OCI-LY7 (cell line): ENCODE results near the gene INPP4A. TPM values are rescaled to one million over a fixed set of nuclear protein-coding genes. Genes with fewer than 3 reads are reported as not detected.

Source experiments
- BruUV-seq: library from RNA; stranded (reverse); fragments of 400-500 nt; replicated peaks from 2 replicates; lab custom pipeline; 2021; lab: Mats Ljungman, UMichigan
- CTCF ChIA-PET: fragments of 300-600 bp; sonication (Branson Sonifier 250); formaldehyde crosslinking; loops from one replicate; lab custom pipeline; 2022; ENCODE audit warnings: antibody characterized with exemption; ENCODE audit not compliant: unreplicated experiment; lab: Charles Lee
- POLR2A ChIA-PET: fragments of 300-600 bp; sonication (Branson Sonifier 250); formaldehyde crosslinking; loops from one replicate; lab custom pipeline; 2022; ENCODE audit warnings: antibody characterized with exemption; lab: Charles Lee
- DNase-seq: peaks from one replicate; pipeline ENCODE4 v3.0.0-alpha.2; 2015; ENCODE audit warnings: low spot score
- H2AFZ ChIP-seq: fragments of 200-600 bp; sonication (generic), shearing (Covaris generic); 2 replicates; pipeline ENCODE4 v1.6.1; 2014; ENCODE audit warnings: mild to moderate bottlenecking, antibody characterized with exemption, low read length, moderate library complexity
- H3K27ac ChIP-seq: fragments of 200-600 bp; sonication (generic); 2 replicates; pipeline ENCODE4 v1.5.1; 2014; ENCODE audit warnings: mixed run types, low read depth, mild to moderate bottlenecking, moderate library complexity, low read length, inconsistent platforms; ENCODE audit not compliant: poor library complexity, severe bottlenecking
- H3K36me3 ChIP-seq: fragments of 200-600 bp; sonication (generic); 2 replicates; pipeline ENCODE4 v1.6.1; 2014; ENCODE audit warnings: mild to moderate bottlenecking, antibody characterized with exemption, low read length, moderate library complexity, mixed read lengths; ENCODE audit not compliant: insufficient read depth
- H3K4me1 ChIP-seq: fragments of 200-600 bp; sonication (generic); 2 replicates; pipeline ENCODE4 v1.5.1; 2014; ENCODE audit warnings: mild to moderate bottlenecking, low read length; ENCODE audit not compliant: insufficient read depth, poor library complexity, severe bottlenecking
- H3K4me2 ChIP-seq: fragments of 200-600 bp; sonication (generic); 2 replicates; pipeline ENCODE4 v1.6.1; 2014; ENCODE audit warnings: mild to moderate bottlenecking, low read length
- H3K4me3 ChIP-seq: fragments of 200-600 bp; sonication (generic); 2 replicates; pipeline ENCODE4 v1.5.1; 2014; ENCODE audit warnings: mild to moderate bottlenecking, low read depth, low read length; ENCODE audit not compliant: poor library complexity, severe bottlenecking
- H3K79me2 ChIP-seq: fragments of 200-600 bp; sonication (generic); 2 replicates; pipeline ENCODE4 v1.6.1; 2016; ENCODE audit warnings: low read depth, mild to moderate bottlenecking, low read length, moderate library complexity, mixed read lengths; ENCODE audit not compliant: insufficient read depth
- H3K9me2 ChIP-seq: fragments of 200-600 bp; sonication (generic); 2 replicates; pipeline ENCODE4 v1.6.1; 2016; ENCODE audit warnings: mild to moderate bottlenecking, low read length, mixed read lengths; ENCODE audit not compliant: insufficient read depth
- H3K9me3 ChIP-seq: fragments of 200-600 bp; sonication (generic); 2 replicates; pipeline ENCODE4 v1.6.1; 2014; ENCODE audit warnings: mild to moderate bottlenecking, mixed run types, low read length, mixed read lengths
- H4K20me1 ChIP-seq: fragments of 200-600 bp; sonication (generic); 2 replicates; pipeline ENCODE4 v1.6.1; 2014; ENCODE audit warnings: mild to moderate bottlenecking, antibody characterized with exemption, low read length, moderate library complexity, mixed read lengths; ENCODE audit not compliant: insufficient read depth
- CTCF ChIP-seq: fragments of 200-600 bp; sonication (generic); conservative IDR thresholded peaks from 2 replicates; pipeline ENCODE4 v1.5.1; 2014; ENCODE audit warnings: mild to moderate bottlenecking, antibody characterized with exemption, low read length, moderate library complexity, mixed read lengths
- EZH2phosphoT487 ChIP-seq: fragments of 200-600 bp; sonication (generic); IDR thresholded peaks from 2 replicates; pipeline ENCODE4 v1.6.1; 2018; ENCODE audit warnings: low read depth, borderline replicate concordance, mild to moderate bottlenecking, mixed run types, antibody characterized with exemption, low read length, moderate library complexity, mixed read lengths
- intact Hi-C: fragments of 100-400 bp; cut with micrococcal nuclease; formaldehyde crosslinking; loops from one replicate; pipeline ENCODE4 v1.10.0; 2022; ENCODE audit not compliant: unreplicated experiment
- total RNA-seq, 2 experiments: library from RNA; depleted of rRNA in 1 of 2; stranded (reverse); fragments of >200 nt in 1 of 2; shearing (Covaris generic) in 1 of 2; gene quantifications; 2 replicates each; pipeline ENCODE4 v1.2.3, GENCODE V29; 2014 to 2022

INPP4A gene
- total RNA-seq, 2 experiments from 2014 or later, result 28.5 to 28.6 TPM

GRCh38 chr2:98578231-98578630 is 133.6 kb downstream of the INPP4A start:
- TF ChIP-seq EZH2phosphoT487, result no peak
- no peak for TF ChIP-seq CTCF
- Histone ChIP-seq H4K20me1 (no peaks in the 10 kb centered on the region), H2AFZ (no peak overlapping the region), H3K79me2 (no peaks in the 10 kb centered on the region), H3K27ac (no peak overlapping the region), H3K4me2 (no peak overlapping the region), H3K4me1 (peaks cover 9% of the 10 kb centered on the region), H3K4me3 (no peak overlapping the region), H3K9me2 (no peaks in the 10 kb centered on the region), H3K9me3 (no peaks in the 10 kb centered on the region), H3K36me3 (peaks cover 5% of the 10 kb centered on the region; the same call in 1 of the 2 replicates)
- no TSS peak for BruUV-seq
- ChIA-PET CTCF (no interaction called here), POLR2A (no interaction called here)
- intact Hi-C loops, result no loop called here
- no peak for DNase-seq

GRCh38 chr2:98579926-98580325 is 135.3 kb downstream of the INPP4A start:
- peaks cover 9% of the 10 kb centered on the region for H3K4me1 ChIP-seq
- TF ChIP-seq CTCF (no peak), EZH2phosphoT487 (no peak)
- no TSS peak for BruUV-seq
- no peaks in the 10 kb centered on the region for H3K9me3 ChIP-seq
- CTCF ChIA-PET, result interaction anchor here (1.3 kb wide), 1 partner anchor 11 kb away, joined by 3 read pairs; no protein-coding TSS in a partner anchor
- no peaks in the 10 kb centered on the region for H3K9me2 ChIP-seq
- POLR2A ChIA-PET, result interaction anchor here (0.5 kb wide), 1 partner anchor 76 kb away, joined by 3 read pairs; no protein-coding TSS in a partner anchor
- no peaks in the 10 kb centered on the region for H4K20me1 ChIP-seq
- H2AFZ ChIP-seq, result no peak overlapping the region
- intact Hi-C loops, result no loop called here
- H3K36me3 ChIP-seq, result peaks cover 5% of the 10 kb centered on the region; the same call in 1 of the 2 replicates
- no peaks in the 10 kb centered on the region for H3K79me2 ChIP-seq
- no peak overlapping the region for H3K27ac ChIP-seq
- H3K4me3 ChIP-seq, result no peak overlapping the region
- no peak overlapping the region for H3K4me2 ChIP-seq
- no peak for DNase-seq

GRCh38 chr2:98580656-98581284 is 136.1 kb downstream of the INPP4A start:
- POLR2A ChIA-PET, result interaction anchor here (0.6 kb wide), 1 partner anchor 150 kb away, joined by 3 read pairs; no protein-coding TSS in a partner anchor
- BruUV-seq, result no TSS peak

More at GRCh38 chr2:98580656-98581284, 136.1 kb downstream of the INPP4A start:
- CTCF ChIA-PET, result no interaction called here
- Histone ChIP-seq H2AFZ (no peak overlapping the region), H3K9me2 (no peaks in the 10 kb centered on the region), H3K36me3 (peaks cover 5% of the 10 kb centered on the region; the same call in 1 of the 2 replicates), H3K79me2 (no peaks in the 10 kb centered on the region), H3K4me1 (peaks cover 9% of the 10 kb centered on the region), H3K9me3 (no peaks in the 10 kb centered on the region), H3K4me2 (0 out of 2 replicates have a peak overlapping the region, but pooled peaks have one; percentile 10), H3K4me3 (no peak overlapping the region), H3K27ac (no peak overlapping the region), H4K20me1 (no peaks in the 10 kb centered on the region)
- TF ChIP-seq CTCF (peak; percentile 22; the same call in 1 of the 2 replicates), EZH2phosphoT487 (no peak)
- intact Hi-C loops, result no loop called here
- DNase-seq, result no peak
